Glutamatergic neuron (in vitro differentiated cells): Measurements from ENCODE around the gene PROSER2. TPM values are rescaled to one million over a fixed set of nuclear protein-coding genes. Genes with fewer than 3 reads are reported as not detected.

Experiments used
- DNase-seq: peaks from one replicate; pipeline ENCODE4 v3.0.0; 2022
- H3K27ac Mint-ChIP-seq: one replicate; pipeline ENCODE4 v1.8.0; 2020; ENCODE audit warnings: mild to moderate bottlenecking, mixed read lengths, inconsistent platforms; ENCODE audit not compliant: unreplicated experiment
- H3K27me3 Mint-ChIP-seq: one replicate; pipeline ENCODE4 v1.8.0; 2020; ENCODE audit warnings: mild to moderate bottlenecking, moderate library complexity, mixed read lengths, inconsistent platforms; ENCODE audit not compliant: unreplicated experiment
- H3K36me3 Mint-ChIP-seq: one replicate; pipeline ENCODE4 v1.8.0; 2020; ENCODE audit warnings: mild to moderate bottlenecking, mixed read lengths, inconsistent platforms; ENCODE audit not compliant: unreplicated experiment
- H3K4me1 Mint-ChIP-seq: one replicate; pipeline ENCODE4 v1.8.0; 2020; ENCODE audit warnings: mild to moderate bottlenecking, low read depth, mixed read lengths, inconsistent platforms; ENCODE audit not compliant: unreplicated experiment
- H3K4me3 Mint-ChIP-seq: one replicate; pipeline ENCODE4 v1.8.0; 2020; ENCODE audit warnings: mild to moderate bottlenecking, mixed read lengths, inconsistent platforms; ENCODE audit not compliant: unreplicated experiment
- H3K9me3 Mint-ChIP-seq: one replicate; pipeline ENCODE4 v1.8.0; 2020; ENCODE audit warnings: mild to moderate bottlenecking, moderate library complexity, mixed read lengths, inconsistent platforms; ENCODE audit not compliant: unreplicated experiment
- total RNA-seq: library from RNA; stranded (reverse); fragmentation: NEBNext Ultra II Directional; extraction: Animal tissue kit (Norgen Biotek cat#: 25700); gene quantifications from one replicate; pipeline ENCODE4 v1.2.1, GENCODE V29; 2021; ENCODE audit not compliant: unreplicated experiment
- TF ChIP-seq, protein P1 (sequence below): fragments of 200-600 bp; sonication (generic); IDR thresholded peaks from one replicate; pipeline ENCODE4 v1.5.0; 2021; ENCODE audit not compliant: partially characterized antibody, unreplicated experiment

PROSER2 gene
- total RNA-seq, 1 donor from 2014 or later: not detected

DNA sequence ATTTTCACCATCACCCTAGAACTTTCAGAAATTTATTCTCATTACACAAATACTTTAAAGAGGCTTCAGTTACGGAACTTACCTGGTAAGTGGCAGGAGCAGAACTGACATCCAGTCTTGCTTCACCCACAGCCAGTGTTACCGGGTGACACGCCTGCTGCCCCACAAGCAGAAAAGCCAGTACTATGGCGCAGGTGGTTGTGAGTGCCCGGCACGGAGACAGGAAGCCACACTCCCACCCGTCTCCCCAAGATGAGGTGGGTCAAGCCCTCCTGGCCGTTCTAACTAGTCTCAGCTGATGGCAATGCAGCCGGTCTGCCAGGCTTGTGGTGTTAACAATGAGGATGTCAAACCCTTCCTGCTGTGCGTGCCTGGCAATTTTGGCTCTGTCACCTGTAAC, 86.9 kb downstream of the PROSER2 start:
- Mint-ChIP-seq H3K36me3 (no peaks in the 10 kb centered on the region), H3K4me3 (no peak overlapping the region)
- TF ChIP-seq, protein P1, sequence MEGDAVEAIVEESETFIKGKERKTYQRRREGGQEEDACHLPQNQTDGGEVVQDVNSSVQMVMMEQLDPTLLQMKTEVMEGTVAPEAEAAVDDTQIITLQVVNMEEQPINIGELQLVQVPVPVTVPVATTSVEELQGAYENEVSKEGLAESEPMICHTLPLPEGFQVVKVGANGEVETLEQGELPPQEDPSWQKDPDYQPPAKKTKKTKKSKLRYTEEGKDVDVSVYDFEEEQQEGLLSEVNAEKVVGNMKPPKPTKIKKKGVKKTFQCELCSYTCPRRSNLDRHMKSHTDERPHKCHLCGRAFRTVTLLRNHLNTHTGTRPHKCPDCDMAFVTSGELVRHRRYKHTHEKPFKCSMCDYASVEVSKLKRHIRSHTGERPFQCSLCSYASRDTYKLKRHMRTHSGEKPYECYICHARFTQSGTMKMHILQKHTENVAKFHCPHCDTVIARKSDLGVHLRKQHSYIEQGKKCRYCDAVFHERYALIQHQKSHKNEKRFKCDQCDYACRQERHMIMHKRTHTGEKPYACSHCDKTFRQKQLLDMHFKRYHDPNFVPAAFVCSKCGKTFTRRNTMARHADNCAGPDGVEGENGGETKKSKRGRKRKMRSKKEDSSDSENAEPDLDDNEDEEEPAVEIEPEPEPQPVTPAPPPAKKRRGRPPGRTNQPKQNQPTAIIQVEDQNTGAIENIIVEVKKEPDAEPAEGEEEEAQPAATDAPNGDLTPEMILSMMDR: no peak

DNA sequence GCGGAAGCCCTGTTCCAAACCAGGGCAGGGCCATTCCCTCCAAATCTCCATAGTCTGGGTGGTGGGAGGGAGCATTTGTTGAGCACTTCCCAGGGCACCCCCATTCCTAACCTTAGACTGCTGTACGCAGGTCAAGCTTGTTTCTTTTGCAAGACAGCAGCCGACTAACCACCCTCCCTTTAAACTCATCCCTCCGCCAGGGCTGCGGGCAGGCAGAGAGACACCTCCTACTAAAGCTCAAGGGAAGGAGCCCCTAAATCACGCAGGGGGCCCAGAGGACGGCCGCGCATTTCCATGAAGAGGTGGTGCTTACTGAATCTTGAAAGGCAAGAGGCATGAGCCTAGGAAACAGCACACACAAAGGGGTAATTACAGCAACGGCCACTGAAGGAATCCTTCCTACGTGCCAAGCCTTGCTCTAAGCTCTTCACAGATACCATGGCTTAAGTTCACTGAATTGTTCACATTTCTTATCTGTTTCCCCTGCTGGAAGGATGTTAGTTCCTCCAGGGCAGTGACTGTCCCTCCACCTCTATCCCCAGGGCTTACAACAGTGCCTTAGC, 90.0 kb downstream of the PROSER2 start:
- H3K27ac Mint-ChIP-seq: no peak overlapping the region
- no peaks in the 10 kb centered on the region for H3K4me1 Mint-ChIP-seq
- no peaks in the 10 kb centered on the region for H3K9me3 Mint-ChIP-seq
- TF ChIP-seq, protein P1: no peak
- DNase-seq: no peak
- peaks cover 3% of the 10 kb centered on the region for H3K27me3 Mint-ChIP-seq
- H3K4me3 Mint-ChIP-seq: no peak overlapping the region
- no peaks in the 10 kb centered on the region for H3K36me3 Mint-ChIP-seq

More for the DNA sequence above, 86.9 kb downstream of the PROSER2 start:
- no peaks in the 10 kb centered on the region for H3K4me1 Mint-ChIP-seq
- H3K27me3 Mint-ChIP-seq: peaks cover 3% of the 10 kb centered on the region
- no peaks in the 10 kb centered on the region for H3K9me3 Mint-ChIP-seq
- H3K27ac Mint-ChIP-seq: no peak overlapping the region
- DNase-seq: no peak

DNA sequence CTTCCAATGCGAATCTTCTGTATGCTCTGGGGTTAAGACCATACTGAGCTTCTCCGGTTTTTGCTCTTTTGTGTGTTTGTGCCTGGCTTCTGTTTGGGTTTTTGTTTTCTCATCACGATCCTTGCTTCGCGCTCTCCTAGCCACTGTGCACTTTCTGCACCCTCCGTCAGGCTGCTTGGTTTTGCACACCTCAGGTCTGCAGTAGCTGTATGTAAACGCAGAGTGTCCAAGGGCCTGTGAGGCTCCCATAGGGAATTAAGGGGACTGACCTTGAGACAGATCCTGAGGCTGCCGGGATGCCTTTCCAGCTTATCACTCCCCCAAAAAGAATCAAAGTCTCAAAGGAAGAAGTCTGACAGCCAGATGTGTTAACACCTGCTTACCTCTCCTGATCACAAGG, 95.2 kb downstream of the PROSER2 start:
- Mint-ChIP-seq H3K27ac (no peak overlapping the region), H3K9me3 (no peaks in the 10 kb centered on the region), H3K27me3 (no peaks in the 10 kb centered on the region), H3K36me3 (no peaks in the 10 kb centered on the region), H3K4me3 (no peak overlapping the region), H3K4me1 (peaks cover 2% of the 10 kb centered on the region)
- TF ChIP-seq, protein P1: no peak
- no peak for DNase-seq

DNA sequence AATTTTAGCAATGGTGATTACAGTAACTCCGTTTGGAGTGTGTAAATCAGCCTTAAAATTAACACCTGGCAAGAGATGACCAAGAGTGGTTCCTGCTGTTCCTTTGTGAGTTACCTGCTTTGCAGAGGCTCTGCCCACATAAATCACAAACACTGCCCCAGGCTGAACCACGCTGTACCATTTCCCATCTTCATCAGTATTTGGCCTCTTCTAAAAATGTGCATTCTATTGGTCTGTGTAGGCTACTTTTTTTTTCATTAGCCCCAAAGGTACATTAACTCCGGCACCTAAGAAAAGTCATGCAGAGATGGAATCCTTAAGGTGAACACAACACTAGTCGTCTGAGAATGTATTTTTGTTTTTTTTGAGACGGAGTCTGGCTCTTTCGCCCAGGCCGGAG, 96.1 kb downstream of the PROSER2 start:
- H3K4me3 Mint-ChIP-seq: no peak overlapping the region
- H3K27ac Mint-ChIP-seq: no peak overlapping the region
- peaks cover 2% of the 10 kb centered on the region for H3K4me1 Mint-ChIP-seq

More for the DNA sequence above, 96.1 kb downstream of the PROSER2 start:
- DNase-seq: no peak
- Mint-ChIP-seq H3K27me3 (no peaks in the 10 kb centered on the region), H3K9me3 (no peaks in the 10 kb centered on the region), H3K36me3 (no peaks in the 10 kb centered on the region)
- TF ChIP-seq, protein P1: no peak

Other genes starting within 250 kb of the PROSER2 start
- 13.3 TPM for gene USP6NL, start 211.7 kb upstream of the PROSER2 start, total RNA-seq
- gene ECHDC3, start 81.0 kb upstream of the PROSER2 start, total RNA-seq: 11.8 TPM
- gene UPF2, start 219.5 kb downstream of the PROSER2 start, total RNA-seq: 16.4 TPM
- 39.6 TPM for gene DHTKD1, start 245.6 kb downstream of the PROSER2 start, total RNA-seq